ENCODE data around the gene ARHGAP11A. TPM values are rescaled to one million over a fixed set of nuclear protein-coding genes. Genes with fewer than 3 reads are reported as not detected.
A peak's percentile ranks its signal among the peaks of the same experiment; 100 is the strongest.

ARHGAP11A gene
- total and polyA plus RNA-seq, 9 of the 15 experiments (the other 6 are each of a cell fraction or from before 2014, with no cell fraction given): 17.5 to 92.5 (median 61.1) TPM

- peak; percentile 96 for TF ChIP-seq PKNOX1 (IDR thresholded peaks at IDR 0.05)
- no peak for TF ChIP-seq TCF7L2 (IDR thresholded peaks at IDR 0.05; ENCODE audit: low read depth, low read length)
- TF ChIP-seq TFAM (CRISPR knock-in tag; conservative IDR thresholded peaks at IDR 0.05): no peak
- TF ChIP-seq TCF3 (CRISPR knock-in tag; IDR thresholded peaks at IDR 0.05): peak; percentile 78
- TF ChIP-seq ZNF253 (CRISPR knock-in tag; conservative IDR thresholded peaks at IDR 0.05): no peak
- TF ChIP-seq MCM3 (IDR thresholded peaks at IDR 0.05): no peak
- TF ChIP-seq NFIC (IDR thresholded peaks at IDR 0.05): 0 out of 2 replicates have a peak, but pooled peaks have one; percentile 7
- no peak for TF ChIP-seq RBFOX2 (IDR thresholded peaks at IDR 0.05; ENCODE audit: low read depth, low read length)
- peak; percentile 47 for TF ChIP-seq DPF2 (IDR thresholded peaks at IDR 0.05)
- 0 out of 2 replicates have a peak, but pooled peaks have one; percentile 31 for TF ChIP-seq PBX2 (CRISPR knock-in tag; IDR thresholded peaks at IDR 0.05; ENCODE audit: low read depth)
- TF ChIP-seq PBX2 (tag; conservative IDR thresholded peaks at IDR 0.05; ENCODE audit: low read depth): peak; percentile 68
- TF ChIP-seq ZNF354B (CRISPR knock-in tag; IDR thresholded peaks at IDR 0.05): no peak
- no peak for TF ChIP-seq RBM17 (IDR thresholded peaks at IDR 0.05; ENCODE audit: borderline replicate concordance, low read depth, low read length)
- no peak for TF ChIP-seq GATA2 (CRISPR knock-in tag; IDR thresholded peaks at IDR 0.05)
- TF ChIP-seq ARID1B (IDR thresholded peaks at IDR 0.05): peak; percentile 81
These were observed 42.6 kb downstream of the ARHGAP11A start (continued) for GRCh38 chr15:32657941-32658340.
